SK-N-SH (cell line): Measurements from ENCODE around the gene SBF2.

Experiments
- CTCF ChIP-seq: fragments of 200-600 bp; sonication (generic); IDR thresholded peaks from 2 replicates; pipeline ENCODE4 v1.6.1; 2017; ENCODE audit warnings: antibody characterized with exemption, mild to moderate bottlenecking, moderate library complexity
- EZH2phosphoT487 ChIP-seq: fragments of 200-600 bp; sonication (generic); IDR thresholded peaks from 2 replicates; pipeline ENCODE4 v1.6.1; 2017; ENCODE audit warnings: low read depth, mixed run types, mild to moderate bottlenecking, antibody characterized with exemption, moderate library complexity, borderline replicate concordance
- FOXJ3 ChIP-seq: sonication (generic); formaldehyde crosslinking; IDR thresholded peaks from 2 replicates; pipeline ENCODE4 v1.5.1; 2020; ENCODE audit warnings: mild to moderate bottlenecking, missing genetic modification reagents
- FOXM1 ChIP-seq: IDR thresholded peaks from 2 replicates; pipeline ENCODE4 v1.4.0; 2012; ENCODE audit warnings: low read depth, mild to moderate bottlenecking
- RAD21 ChIP-seq: IDR thresholded peaks from 2 replicates; pipeline ENCODE4 v1.6.1; 2012; ENCODE audit warnings: mild to moderate bottlenecking, low read length
- SIN3A ChIP-seq: IDR thresholded peaks from 2 replicates; pipeline ENCODE4 v1.6.1; 2012; ENCODE audit warnings: low read depth, mild to moderate bottlenecking, low read length, moderate library complexity, borderline replicate concordance
- SMC3 ChIP-seq: IDR thresholded peaks from 2 replicates; pipeline ENCODE4 v1.6.1; 2012; ENCODE audit warnings: low read depth, low read length, improper control_type of control experiment
- TAF1 ChIP-seq: IDR thresholded peaks from 2 replicates; pipeline ENCODE4 v1.6.1; 2012; ENCODE audit warnings: low read depth, mild to moderate bottlenecking, low read length, moderate library complexity, borderline replicate concordance

GRCh38 chr11:10324474-10324873 lies 30.5 kb upstream of the SBF2 start:
- TF ChIP-seq SIN3A (no peak), CTCF (no peak), FOXM1 (no peak), EZH2phosphoT487 (no peak), RAD21 (no peak), TAF1 (no peak), SMC3 (no peak), FOXJ3 (CRISPR knock-in tag) (no peak)
